GM18867 (cell line): ENCODE measurements around the gene GRIA4.
A peak's percentile ranks its signal among the peaks of the same experiment; 100 is the strongest.
"Not testable (repeated sequence)": the region's sequence is repeated elsewhere in the genome, so short reads cannot be mapped to it uniquely, and the experiment has no call there.

Source experiments
- ATAC-seq: cut with Tn5 transposase; IDR thresholded peaks from one replicate; pipeline ENCODE4 v1.9.1; 2021; ENCODE audit warnings: mild to moderate bottlenecking, moderate library complexity; ENCODE audit not compliant: unreplicated experiment

Gene GRIA4

DNA sequence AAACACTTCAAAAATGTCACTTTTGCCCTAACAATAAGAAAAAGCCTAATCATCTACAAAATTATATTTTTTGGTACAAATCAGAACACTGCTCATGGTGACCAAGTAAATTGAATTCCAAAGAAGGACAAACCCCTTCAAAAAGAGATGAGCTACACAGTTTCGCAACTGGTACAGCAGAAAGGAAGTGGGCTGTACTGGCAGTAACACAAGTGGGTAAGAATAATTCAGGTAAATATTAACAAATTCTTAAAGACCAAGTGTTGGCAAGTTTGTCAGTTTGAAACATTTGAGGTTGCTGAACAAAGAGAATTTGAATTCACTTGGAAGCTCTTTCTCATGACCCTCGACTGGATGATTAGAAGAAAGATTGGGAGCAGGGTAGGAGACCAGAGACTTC is 376.7 kb downstream of the GRIA4 start:
- ATAC-seq, result peak; percentile 43

DNA sequence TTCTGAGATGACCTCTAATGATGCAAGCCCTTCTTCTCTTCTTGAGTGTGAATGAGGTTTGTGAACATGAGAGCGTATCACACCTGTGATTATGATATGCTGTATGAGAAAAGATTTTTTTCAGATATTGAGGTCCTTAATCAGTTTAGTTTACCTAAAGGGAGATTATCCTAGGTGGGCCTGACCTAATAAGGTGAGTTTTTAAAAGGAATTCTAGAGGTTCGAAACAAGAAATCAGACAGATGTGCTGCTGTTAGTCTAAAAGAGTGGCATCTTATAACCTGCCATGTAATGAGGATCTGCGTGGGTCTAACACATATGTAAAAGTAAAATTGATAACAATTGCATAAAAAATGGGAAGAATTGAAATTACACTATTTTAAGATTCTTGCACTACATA is 378.3 kb downstream of the GRIA4 start:
- ATAC-seq, result no peak

DNA sequence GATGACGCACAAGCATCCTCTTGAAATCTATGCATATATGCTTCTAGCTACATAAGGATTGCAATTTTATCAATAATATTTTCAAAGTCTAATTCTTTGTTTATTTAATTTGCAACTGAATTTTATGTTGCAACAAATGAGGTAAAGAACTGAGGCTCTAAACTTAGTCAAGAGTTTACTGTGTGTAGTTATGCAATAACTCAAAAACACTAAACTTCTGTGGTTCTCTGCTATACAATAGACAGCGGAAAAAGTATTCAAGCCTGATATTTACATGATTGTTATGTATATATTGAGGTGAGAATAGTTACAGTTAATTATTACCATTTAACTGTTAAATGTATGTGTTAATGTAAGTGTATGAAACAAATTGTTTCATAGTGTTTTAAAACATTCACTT is 379.3 kb downstream of the GRIA4 start:
- no peak for ATAC-seq

DNA sequence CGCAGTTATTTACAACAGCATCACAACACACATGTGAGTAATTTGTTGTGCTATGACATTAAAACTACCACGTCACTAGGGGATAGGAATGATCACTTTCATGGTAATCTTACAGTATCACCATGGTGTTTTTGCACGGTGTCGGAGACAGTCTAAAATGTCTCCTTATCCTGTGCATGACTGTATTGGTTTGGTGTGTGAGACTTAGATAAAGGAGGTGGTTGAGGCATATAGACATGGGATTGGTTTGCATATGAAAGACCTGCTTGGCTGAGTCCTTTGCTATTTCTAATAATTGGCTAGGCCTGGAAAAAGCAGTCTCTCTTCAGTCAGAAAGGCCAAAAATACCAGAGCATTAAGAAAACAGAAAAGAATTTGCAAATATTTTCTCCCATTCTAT is 382.0 kb downstream of the GRIA4 start:
- ATAC-seq, result no peak

DNA sequence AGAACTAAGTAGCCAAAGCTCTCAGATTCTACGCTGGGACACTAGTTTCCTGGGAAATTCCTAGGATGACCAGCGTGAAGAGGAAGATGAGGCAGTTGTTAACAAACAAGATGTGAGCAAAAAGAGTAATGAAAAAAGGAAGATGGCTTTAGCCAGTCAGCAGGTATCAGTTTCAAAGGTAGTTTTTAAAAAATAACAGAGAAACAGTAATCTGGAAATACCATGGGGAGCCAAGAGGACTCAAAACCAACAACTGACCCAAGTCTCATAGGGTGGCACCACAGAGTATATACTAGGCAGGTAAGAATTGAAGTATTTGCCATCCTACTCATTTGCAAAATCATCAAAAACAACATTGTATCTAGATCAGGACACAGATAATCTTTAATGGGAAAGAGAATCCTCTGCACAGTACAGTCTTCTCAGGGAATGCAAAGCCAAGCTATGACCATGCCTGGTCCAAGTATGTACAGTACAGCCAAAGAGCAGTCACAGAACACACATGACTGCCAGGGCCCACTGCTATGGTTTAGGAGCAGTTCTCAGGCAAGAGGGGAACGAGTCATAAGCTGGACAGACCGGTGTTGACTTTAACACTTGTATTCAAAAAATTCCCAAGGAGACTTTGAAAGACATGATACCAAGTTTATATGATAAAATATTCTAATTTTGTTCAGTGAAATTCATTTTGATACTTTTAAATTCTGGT is 391.6 kb downstream of the GRIA4 start:
- ATAC-seq, result peak; percentile 51

DNA sequence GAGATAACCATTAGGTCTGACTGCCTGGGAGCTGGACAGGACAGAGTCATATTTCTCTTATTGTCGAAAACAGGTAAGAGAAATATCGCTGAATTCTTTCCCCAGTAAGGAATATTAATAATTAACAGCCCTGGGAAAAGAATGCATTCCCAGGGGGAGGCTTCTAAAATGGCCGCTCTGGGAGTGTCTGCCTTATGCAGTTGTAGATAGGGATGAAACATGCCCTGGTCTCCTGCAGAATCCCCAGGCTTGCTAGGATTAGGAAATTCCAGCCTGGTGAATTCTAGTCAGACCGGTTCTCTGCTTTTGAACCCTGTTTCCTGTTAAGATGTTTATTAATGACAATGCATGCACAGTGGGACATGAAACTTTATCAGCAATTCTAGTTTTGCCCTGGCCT is 393.2 kb downstream of the GRIA4 start:
- ATAC-seq, result not testable (repeated sequence)

DNA sequence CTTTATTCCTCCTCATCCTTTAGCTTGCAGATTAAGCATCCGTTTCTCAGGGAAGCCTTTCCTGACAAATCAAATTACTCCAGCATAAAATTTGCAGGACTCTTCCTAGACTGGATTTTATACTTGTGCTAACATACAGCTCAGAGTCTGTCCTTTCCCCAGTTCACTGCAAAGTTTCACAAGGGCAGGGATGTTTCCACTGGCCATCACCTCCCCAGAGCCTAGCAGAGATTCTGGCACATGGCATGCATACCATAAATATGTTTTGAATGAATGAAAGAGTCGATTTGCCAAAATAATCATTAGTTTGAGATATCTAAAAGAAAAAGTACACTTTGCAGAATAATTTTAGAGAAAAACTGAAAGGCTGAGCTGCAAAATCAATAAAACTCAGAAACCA is 401.6 kb downstream of the GRIA4 start:
- ATAC-seq, result no peak

DNA sequence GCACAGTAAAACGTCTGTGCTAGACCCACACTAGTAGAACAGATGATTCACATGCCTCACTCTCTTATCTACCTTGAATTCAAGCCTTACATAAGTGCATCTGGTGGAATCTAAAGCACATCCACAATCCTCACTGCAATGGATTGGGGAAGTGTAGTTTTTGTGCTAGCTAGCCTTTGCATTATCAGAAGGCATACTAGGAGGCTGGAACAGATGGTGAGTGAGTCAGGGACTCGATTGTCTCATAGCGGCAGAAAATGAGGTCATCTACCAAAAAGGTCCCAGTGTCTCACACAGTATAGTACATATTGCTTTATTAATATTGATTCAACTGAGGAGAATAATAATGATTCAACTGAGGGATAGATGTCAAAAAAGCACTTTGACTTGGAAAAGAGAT is 402.9 kb downstream of the GRIA4 start:
- no peak for ATAC-seq

DNA sequence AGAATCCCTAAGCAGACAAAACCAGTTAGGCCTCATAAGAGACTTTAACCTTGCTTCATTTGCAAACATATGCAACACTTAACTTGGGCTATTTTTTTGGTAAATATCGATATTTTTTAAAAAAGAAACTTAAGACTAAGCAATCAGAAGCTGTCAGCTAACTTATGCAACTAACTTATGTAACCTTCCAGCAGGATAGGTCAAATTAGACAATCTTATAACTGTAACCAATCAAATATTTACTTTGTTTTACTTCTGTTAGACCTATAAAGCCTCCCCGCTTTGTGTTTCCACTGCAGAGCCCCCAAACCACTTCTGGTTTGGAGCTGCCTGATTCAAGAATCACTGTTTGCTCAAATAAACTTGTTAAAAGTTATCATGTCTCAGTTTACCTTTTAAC is 404.2 kb downstream of the GRIA4 start:
- ATAC-seq, result no peak

DNA sequence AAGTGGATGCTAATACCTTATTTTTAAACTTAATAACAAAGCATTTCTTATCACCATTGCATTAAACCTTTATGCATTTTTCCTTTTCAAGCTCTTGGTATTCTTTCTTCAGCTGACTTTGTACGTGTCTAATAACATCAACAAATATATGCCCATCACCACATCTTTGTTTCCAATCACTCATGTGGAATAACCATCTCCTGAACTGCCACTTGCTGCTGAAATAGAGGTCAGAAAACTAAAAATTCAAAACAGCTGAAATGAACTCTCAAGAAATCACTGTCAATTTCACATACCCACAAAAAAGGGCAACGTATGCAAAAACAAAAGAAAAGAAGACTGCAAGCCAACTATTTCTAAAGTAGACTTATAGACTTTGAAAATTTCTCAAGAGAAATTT is 404.7 kb downstream of the GRIA4 start:
- no peak for ATAC-seq

DNA sequence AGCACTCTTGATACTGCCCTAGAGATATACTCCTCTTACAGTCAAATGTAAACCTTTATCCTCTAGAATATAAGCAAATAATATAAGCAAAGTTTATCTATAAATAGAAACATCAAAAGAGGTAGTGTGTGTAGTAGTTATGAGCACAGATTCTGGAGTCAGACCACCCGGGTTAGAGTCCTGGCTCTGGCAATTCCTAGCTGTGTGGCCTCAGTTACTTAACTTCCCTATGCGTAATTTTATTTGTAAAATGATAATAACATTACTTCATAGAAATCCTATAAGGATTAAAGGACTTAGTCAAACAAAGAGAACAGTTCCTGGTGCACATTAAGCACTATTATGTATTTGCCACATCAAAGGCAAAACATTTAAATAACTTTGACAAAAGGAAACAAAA is 405.2 kb downstream of the GRIA4 start:
- no peak for ATAC-seq

DNA sequence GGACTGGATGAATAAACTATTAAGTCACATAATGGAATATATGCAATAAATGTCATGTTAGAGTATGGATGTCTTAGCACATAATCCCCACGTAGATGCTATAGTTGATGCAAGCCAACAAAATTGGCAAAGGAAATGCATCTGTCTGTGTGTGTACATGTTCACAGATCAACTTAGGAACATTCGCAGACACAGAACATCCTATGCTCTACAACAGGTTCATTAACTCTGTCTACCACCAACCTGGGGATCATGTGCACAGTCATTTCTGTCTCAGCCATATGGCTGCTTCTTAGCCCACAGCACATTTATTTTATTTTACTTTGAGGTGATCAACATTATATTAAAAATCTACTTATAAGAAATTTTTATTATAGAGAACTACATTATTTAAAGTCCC is 407.2 kb downstream of the GRIA4 start:
- ATAC-seq, result no peak

DNA sequence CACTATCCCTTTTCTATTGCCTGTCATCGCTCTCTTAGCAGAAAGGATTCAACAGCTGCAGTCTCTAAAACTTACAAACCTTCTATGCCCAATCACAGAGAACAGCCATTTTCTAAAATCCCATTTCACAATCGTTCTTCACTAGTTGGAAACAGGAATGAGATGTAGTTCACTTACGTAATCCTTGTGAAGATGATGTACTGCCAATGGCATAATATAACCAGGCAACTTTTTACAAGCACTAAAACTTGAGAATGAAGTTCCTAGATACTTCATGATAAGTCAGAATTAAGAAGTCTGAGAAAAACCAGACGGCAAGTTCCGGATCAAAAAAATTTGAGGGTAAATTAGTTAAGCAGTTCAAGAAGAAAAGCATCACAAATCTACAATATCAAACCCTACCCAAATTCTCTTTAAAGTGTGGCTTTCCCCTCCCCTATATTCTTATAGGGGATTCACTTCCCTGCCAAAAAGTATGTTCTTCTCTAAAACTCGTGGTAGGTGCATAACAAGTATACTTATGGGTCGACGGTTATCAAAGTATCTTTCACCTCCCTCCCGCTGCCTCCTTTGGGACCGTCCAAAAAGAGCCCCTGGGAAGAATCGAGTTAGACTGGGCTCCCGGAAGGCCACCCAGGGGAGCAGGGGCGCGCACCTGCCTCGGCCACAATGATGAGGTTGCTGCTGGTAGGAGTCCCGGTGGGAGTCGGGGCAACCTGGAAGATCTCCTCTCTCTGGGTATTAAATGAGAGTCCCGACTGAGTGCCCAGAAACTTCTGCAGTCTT is 411.5 kb downstream of the GRIA4 start:
- ATAC-seq, result peak; percentile 11

DNA sequence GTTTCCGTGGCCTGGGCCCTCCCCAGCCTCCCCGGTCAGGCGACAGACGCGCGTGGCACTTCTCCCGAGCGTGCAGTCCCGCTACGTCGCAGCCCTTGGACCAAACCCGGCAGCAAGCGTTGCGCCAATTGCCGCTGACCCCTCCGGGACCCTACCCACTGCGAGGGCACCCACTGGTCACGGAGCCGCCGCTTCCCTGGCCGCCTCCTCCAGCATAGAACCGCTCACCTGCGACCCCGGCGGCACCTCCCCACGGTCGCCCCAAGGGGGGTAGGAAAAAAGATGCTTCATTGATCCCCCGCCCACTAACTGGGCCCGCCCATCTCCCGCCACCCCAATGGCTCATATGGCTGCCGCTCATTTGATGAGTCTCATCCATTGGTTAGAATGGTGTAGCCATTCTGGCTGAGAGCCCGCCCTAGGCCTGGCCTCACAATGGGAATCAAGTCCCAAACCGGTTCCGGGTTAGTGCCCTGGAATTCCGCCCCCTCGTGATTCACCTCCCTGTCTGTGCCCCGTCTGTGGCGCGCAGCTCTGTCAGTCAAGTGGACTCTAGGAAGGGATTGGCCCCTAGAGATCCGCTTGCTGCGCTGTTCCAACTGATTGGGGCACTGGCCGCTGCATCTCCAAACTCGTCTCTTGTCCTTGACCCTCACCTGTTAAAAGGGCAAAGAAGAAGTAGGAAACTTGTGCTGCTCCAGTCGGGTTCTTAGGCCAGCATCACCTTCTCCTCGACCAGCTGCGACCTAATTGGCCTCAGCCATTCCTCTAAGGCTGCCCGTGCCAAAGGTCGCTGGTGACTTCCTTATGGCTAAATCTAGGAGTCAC is 412.3 kb downstream of the GRIA4 start, which contains the start of gene MSANTD4:
MSANTD4 (minus strand) TSS at position 274 of the 828 bp plus-strand sequence. CDS start 11,323 bp downstream, outside the sequence.
- peak; percentile 97 for ATAC-seq

DNA sequence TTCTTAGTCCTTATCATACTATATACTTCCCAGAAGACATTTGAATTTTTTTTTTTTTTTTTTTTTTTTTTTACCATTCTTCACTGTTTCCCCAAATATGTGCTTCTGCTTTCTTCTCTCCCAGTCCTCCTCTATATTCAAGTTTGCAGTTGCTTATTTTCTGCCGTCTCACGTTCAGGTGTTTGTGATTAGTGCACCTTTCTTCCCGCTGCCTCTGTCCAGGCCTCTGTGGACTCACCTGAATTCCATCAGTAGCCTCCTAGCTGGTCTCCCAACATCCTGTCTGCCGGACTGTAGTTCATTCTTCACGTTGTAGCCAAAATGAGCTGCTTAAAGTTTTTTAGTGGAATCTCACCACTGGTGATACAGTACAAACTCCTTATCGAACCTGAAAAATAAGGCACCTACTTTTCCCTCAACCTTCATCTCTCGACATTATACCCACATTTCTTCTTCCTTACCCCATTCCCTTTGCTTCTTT is 413.0 kb downstream of the GRIA4 start:
- ATAC-seq, result no peak

DNA sequence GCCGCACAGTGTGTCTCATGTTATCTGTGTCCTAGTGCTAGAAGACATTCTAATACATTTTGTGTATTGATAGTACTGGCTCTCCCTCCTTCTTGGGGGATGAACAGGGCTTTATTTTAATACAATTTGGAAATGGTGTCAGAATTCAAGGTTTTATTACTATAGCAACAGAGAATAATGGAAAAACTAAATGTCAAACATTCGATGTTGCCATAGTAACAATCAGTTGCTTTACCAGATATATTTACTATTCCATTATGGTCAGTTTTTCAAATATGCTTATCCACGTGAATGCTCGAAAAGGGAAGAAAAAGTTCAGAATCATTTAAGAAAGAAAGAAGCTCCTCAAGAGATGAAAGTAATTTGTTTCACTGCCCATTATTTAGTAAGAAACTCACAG is 420.7 kb downstream of the GRIA4 start:
- no peak for ATAC-seq

DNA sequence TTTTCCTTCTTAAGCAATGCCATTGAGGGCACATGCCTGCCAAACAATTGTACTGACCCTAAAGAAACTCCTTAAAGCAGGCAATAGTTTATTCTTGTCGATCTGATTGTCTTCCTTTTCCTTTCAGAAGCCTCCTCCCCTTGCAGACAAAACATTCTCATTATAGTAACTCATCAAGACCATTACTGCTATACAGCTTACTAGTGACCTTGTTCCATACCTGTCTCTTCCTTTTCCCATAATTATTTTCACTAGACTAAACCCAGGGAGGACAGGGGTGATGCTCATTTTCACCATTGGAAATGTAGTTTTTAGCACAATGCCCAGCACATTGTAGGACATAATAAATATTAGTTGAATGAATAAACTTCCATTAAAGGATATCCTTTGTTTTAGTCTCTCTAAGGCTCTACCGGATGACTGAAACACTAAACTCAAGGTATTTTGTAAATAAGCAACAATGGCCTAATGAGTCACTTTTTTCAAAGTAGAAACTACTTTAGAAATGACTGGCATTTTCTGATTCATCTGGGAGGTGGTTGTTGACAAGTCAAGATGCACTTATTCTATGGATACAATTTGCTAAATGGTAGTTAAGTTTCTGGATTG is 421.4 kb downstream of the GRIA4 start:
- no peak for ATAC-seq
